Body of pancreas (tissue), 4 donors: Measurements from ENCODE around the gene PEA15.

Experiments
- POLR2A ChIP-seq, 3 donors: fragments of 450-650 bp; IDR thresholded peaks; one replicate each; pipeline ENCODE4 v1.6.1; 2016; ENCODE audit warnings: antibody characterized with exemption in 3 of 3, mild to moderate bottlenecking in 2 of 3
- TF ChIP-seq, protein P1 (sequence below), 7 experiments: fragments of 450-650 bp in 4 of 7; fragments of 200-600 bp in 3 of 7; sonication (generic) in 3 of 7; IDR thresholded peaks; one replicate each; pipeline ENCODE4 v1.5.1; 2016 to 2019; ENCODE audit warnings: antibody characterized with exemption in 7 of 7

DNA sequence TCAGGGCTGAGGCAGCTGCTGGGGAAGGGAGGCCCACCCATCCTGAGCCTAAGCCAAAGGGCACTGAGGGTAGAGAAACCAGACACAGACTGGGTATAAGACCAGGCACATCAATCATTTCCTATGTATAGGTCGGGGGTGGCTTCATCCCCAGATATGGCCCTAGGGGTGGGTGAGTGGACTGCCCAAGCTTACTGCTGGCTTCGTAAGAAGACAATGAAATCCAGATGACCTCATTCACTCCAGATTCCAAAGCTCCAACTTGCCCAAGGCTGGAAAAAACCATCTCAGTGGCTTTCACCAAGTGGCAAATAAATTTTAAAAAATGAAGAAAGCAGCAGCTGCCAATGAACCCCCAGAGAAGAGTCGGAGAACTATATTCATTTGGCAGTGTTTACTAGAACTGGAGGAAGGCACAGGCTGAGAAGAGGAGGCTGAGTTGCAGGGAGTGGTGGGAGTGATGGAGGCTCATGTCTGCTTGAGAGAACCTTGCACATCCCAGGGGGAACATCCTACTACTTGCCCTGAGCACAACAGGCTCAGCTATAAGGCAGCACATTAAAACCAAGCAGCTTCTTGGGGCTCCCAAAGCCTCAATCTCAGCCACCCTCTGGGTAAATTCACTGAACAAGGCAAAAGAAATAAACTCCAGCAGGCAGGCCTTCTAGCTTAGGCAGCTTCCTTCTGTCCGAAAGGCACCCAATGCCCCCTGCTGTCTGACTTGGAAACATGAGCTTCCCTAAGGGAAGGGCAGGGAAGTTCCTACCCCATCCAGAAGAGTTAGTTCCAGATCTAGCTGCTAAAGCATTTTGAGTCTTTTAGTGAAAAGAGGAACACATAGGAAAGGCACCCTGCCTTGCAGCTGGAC, 14.1 kb downstream of the PEA15 start:
- TF ChIP-seq, protein P1, sequence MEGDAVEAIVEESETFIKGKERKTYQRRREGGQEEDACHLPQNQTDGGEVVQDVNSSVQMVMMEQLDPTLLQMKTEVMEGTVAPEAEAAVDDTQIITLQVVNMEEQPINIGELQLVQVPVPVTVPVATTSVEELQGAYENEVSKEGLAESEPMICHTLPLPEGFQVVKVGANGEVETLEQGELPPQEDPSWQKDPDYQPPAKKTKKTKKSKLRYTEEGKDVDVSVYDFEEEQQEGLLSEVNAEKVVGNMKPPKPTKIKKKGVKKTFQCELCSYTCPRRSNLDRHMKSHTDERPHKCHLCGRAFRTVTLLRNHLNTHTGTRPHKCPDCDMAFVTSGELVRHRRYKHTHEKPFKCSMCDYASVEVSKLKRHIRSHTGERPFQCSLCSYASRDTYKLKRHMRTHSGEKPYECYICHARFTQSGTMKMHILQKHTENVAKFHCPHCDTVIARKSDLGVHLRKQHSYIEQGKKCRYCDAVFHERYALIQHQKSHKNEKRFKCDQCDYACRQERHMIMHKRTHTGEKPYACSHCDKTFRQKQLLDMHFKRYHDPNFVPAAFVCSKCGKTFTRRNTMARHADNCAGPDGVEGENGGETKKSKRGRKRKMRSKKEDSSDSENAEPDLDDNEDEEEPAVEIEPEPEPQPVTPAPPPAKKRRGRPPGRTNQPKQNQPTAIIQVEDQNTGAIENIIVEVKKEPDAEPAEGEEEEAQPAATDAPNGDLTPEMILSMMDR (IDR thresholded peaks at IDR 0.05), result peak in 5 of 7 experiments; percentile 18 to 47 (median 42)
- no peak for TF ChIP-seq POLR2A (IDR thresholded peaks at IDR 0.05)
